Measurements from ENCODE around the gene CEP44. TPM values are rescaled to one million over a fixed set of nuclear protein-coding genes. Genes with fewer than 3 reads are reported as not detected.

Gene CEP44
- total and polyA plus RNA-seq, 2 of the 4 experiments (the other 2 are of a cell fraction), result 3.5 to 9.5 TPM

DNA sequence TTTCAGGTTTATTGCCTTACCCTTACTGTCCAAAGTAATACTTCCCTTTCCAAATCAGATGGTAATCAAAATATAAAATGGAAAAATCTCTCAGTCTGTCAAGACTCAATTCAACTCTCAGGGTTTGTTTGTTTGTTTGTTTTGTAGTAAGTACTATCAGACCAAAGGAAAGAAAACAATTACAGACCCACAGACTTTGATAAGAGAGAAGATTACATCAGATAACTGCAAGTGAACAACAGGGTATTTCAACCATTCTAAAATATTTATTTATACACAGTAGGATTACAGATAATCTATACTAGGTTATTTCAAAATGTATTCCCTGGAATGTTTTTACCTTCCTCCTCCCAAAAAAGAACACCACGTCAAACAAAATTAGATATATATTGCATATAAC is 29.1 kb upstream of the CEP44 start:
- H2AFZ ChIP-seq (replicated peaks; ENCODE audit: low read length, poor library complexity), result no peak overlapping the region
- ATAC-seq (ENCODE audit: low read depth), result no peak
- H3K79me1 ChIP-seq (ENCODE audit: low read depth in 1 of 2, low read length in 2 of 2), result no peaks in the 10 kb centered on the region
- no peaks in the 10 kb centered on the region for H3K9me3 ChIP-seq (ENCODE audit: control insufficient read depth, insufficient read depth, low read length)
- no peak overlapping the region for H2BK20ac ChIP-seq (ENCODE audit: low read depth, low read length)
- H4K5ac ChIP-seq (ENCODE audit: low read depth, low read length), result no peak overlapping the region
- POLR2A ChIA-PET (ENCODE audit: unreplicated experiment), result no interaction called here
- no peak overlapping the region for H4K91ac ChIP-seq (ENCODE audit: insufficient read depth, low read depth, low read length)
- in situ Hi-C loops (cut with MboI; ENCODE audit: low sequenced_read_pairs) (no loop called here), dilution Hi-C loops (cut with HindIII; ENCODE audit: low sequenced_read_pairs, unreplicated experiment) (no loop called here), intact Hi-C loops (cut with micrococcal nuclease) (no loop called here)
- H3K4me3 ChIP-seq (ENCODE audit: insufficient read depth, low read depth, low read length), result no peak overlapping the region
- H3K56ac ChIP-seq (ENCODE audit: extremely low read depth, insufficient read depth, low read length), result no peak overlapping the region
- H3K4me2 ChIP-seq (ENCODE audit: low read depth, low read length), result no peak overlapping the region
- H3K14ac ChIP-seq (replicated peaks; ENCODE audit: low read depth, low read length), result no peak overlapping the region
- no peak overlapping the region for H3K27ac ChIP-seq (ENCODE audit: insufficient read depth, low read length)
- TF ChIP-seq RAD21 (IDR thresholded peaks at IDR 0.05; ENCODE audit: low read length) (no peak), RFX5 (IDR thresholded peaks at IDR 0.05; ENCODE audit: low read depth, low read length) (no peak), MXI1 (IDR thresholded peaks at IDR 0.05; ENCODE audit: borderline replicate concordance, low read depth, low read length) (no peak), SMC3 (IDR thresholded peaks at IDR 0.05; ENCODE audit: low read depth, low read length) (no peak), NFE2L2 (IDR thresholded peaks at IDR 0.05; ENCODE audit: low read depth, low read length) (no peak), MAZ (IDR thresholded peaks at IDR 0.05; ENCODE audit: borderline replicate concordance, low read depth, low read length) (no peak), RCOR1 (IDR thresholded peaks at IDR 0.05; ENCODE audit: insufficient replicate concordance, low read length) (no peak), BHLHE40 (IDR thresholded peaks at IDR 0.05; ENCODE audit: low read depth, low read length) (no peak), POLR2A (IDR thresholded peaks at IDR 0.05; ENCODE audit: low read depth, low read length) (no peak), FOS (IDR thresholded peaks at IDR 0.05; ENCODE audit: low read depth, low read length) (no peak)
- TF ChIP-seq, protein P1, sequence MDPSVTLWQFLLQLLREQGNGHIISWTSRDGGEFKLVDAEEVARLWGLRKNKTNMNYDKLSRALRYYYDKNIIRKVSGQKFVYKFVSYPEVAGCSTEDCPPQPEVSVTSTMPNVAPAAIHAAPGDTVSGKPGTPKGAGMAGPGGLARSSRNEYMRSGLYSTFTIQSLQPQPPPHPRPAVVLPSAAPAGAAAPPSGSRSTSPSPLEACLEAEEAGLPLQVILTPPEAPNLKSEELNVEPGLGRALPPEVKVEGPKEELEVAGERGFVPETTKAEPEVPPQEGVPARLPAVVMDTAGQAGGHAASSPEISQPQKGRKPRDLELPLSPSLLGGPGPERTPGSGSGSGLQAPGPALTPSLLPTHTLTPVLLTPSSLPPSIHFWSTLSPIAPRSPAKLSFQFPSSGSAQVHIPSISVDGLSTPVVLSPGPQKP (IDR thresholded peaks at IDR 0.05; ENCODE audit: borderline replicate concordance, low read depth, low read length), result no peak
- TF ChIP-seq, protein P2, sequence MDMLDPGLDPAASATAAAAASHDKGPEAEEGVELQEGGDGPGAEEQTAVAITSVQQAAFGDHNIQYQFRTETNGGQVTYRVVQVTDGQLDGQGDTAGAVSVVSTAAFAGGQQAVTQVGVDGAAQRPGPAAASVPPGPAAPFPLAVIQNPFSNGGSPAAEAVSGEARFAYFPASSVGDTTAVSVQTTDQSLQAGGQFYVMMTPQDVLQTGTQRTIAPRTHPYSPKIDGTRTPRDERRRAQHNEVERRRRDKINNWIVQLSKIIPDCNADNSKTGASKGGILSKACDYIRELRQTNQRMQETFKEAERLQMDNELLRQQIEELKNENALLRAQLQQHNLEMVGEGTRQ (IDR thresholded peaks at IDR 0.05; ENCODE audit: low read depth, low read length), result no peak
- no CpG with 5 or more reads among the region's 1 CpG for WGBS, 2 experiments (ENCODE audit: extremely low coverage in 2 of 2, insufficient read length in 1 of 2)
- no peaks in the 10 kb centered on the region for H4K20me1 ChIP-seq (ENCODE audit: insufficient read depth, low read length)
- H4K8ac ChIP-seq (ENCODE audit: low read depth in 2 of 2, low read length in 2 of 2), result no peak overlapping the region
- no peak overlapping the region for H3K9ac ChIP-seq (ENCODE audit: low read depth, low read length)
- no peaks in the 10 kb centered on the region for H3K27me3 ChIP-seq (ENCODE audit: control insufficient read depth, insufficient read depth, low read length)
- H3K4ac ChIP-seq (ENCODE audit: low read depth, low read length), result no peak overlapping the region
- CTCF ChIA-PET, result no interaction called here
- H3K18ac ChIP-seq (ENCODE audit: low read depth, low read length), result no peak overlapping the region
- no TSS peak for BruUV-seq (replicated peaks)
- H3K23ac ChIP-seq (ENCODE audit: low read depth, low read length), result no peak overlapping the region
- DNase-seq, result no peak
- no peak overlapping the region for H2BK5ac ChIP-seq (ENCODE audit: low read depth, low read length, poor library complexity, severe bottlenecking)
- no peak overlapping the region for H2BK15ac ChIP-seq (ENCODE audit: low read depth, low read length)
- 0 out of 2 replicates have a peak, but pooled peaks cover 3% of the 10 kb centered on the region for H3K4me1 ChIP-seq (ENCODE audit: control insufficient read depth, insufficient read depth, low read length)
- no peaks in the 10 kb centered on the region for H3K36me3 ChIP-seq (ENCODE audit: control insufficient read depth, insufficient read depth, low read length)
- H2BK120ac ChIP-seq (ENCODE audit: low read depth, low read length), result no peak overlapping the region
- H3K9me1 ChIP-seq (ENCODE audit: insufficient read depth, low read length), result peaks cover 3% of the 10 kb centered on the region; the same call in 1 of the 2 replicates
- no peak overlapping the region for H2AK5ac ChIP-seq (ENCODE audit: low read depth, low read length)
- H2AK9ac ChIP-seq (replicated peaks; ENCODE audit: low read depth, low read length, poor library complexity), result no peak overlapping the region
